NCI-H446 (cell line): ENCODE data around the gene GPD1L.

Source experiments
- DNase-seq, 2 experiments: peaks; one replicate each; lab custom pipeline; 2025; lab: John Stamatoyannopoulos, UW

Gene GPD1L

GRCh38 chr3:32137870-32138269 is 31.4 kb downstream of the GPD1L start:
- no peak for DNase-seq

DNA sequence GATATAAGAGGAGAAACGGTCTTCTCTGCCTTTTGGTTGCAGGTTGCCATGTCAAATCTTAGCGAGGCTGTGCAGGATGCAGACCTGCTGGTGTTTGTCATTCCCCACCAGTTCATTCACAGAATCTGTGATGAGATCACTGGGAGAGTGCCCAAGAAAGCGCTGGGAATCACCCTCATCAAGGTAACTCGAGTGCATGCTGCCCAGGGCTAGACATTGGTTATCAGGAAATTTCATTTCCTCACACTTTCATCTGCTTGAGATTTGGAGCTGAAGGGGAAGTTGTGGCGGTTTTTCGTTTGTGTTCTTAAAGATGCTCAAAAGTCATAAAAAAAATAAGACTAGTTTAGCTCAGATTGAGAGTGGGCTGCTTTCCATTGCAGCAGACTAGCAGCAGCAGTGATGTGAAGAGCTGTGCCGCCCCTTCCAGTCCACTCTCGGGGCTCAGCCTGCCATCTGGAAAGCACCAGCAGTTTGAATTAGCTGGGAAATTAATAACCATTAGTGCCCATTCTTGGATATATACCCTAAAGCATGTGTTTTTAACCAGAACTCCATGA is 32.2 kb downstream of the GPD1L start:
- DNase-seq, result no peak

- DNase-seq, result no peak
Measured at GRCh38 chr3:32140943-32141342, 34.5 kb downstream of the GPD1L start.

DNA sequence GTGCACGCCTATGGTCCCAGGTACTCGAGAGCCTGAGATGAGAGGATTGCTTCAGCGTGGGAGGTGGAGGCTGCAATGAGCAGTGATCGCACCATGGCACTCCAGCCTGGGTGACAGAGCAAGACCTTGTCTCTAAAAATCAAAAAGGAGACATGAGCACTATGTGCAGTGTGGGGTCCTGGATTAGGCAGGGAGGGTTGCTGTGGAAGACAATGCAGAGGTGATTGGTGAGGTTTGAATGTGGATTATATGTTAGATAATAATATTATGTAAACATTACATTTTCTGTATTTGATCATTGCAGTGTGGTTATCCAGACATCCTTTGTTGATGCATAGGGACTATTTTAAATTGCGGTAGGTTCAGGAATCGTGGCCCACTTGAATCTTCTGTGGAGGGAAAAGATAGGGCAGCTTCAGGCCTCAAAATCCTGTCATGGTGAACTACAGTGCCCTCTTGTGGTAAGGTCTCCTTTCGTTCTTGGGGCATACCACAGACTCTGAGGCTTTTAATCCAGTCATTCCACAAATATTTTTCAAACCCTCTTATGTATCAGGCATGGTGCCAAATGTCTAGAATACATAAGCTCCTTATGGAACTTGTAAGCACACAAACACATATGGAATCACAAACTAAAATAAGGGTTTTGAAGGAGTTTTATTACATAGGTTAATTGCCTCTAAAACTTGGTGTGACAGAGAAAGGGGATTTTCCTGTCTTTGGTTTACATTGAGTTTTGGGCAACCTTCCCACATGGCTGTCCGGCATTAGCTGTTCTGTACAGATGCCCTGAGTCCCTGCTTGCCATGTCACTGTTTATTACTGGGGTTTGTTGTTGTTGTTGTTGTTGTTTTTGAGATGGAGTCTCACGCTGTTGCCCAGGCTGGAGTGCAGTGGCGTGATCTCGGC is 37.7 kb downstream of the GPD1L start:
- DNase-seq, result peak; percentile 5 to 69

GRCh38 chr3:32146746-32147211 is 40.4 kb downstream of the GPD1L start:
- no peak for DNase-seq

GRCh38 chr3:32147509-32147908 is 41.1 kb downstream of the GPD1L start:
- DNase-seq, result no peak

- no peak for DNase-seq
Measured at GRCh38 chr3:32147933-32148332, 41.5 kb downstream of the GPD1L start.

- DNase-seq, result no peak
Measured at GRCh38 chr3:32148351-32148750, 41.9 kb downstream of the GPD1L start.

DNA sequence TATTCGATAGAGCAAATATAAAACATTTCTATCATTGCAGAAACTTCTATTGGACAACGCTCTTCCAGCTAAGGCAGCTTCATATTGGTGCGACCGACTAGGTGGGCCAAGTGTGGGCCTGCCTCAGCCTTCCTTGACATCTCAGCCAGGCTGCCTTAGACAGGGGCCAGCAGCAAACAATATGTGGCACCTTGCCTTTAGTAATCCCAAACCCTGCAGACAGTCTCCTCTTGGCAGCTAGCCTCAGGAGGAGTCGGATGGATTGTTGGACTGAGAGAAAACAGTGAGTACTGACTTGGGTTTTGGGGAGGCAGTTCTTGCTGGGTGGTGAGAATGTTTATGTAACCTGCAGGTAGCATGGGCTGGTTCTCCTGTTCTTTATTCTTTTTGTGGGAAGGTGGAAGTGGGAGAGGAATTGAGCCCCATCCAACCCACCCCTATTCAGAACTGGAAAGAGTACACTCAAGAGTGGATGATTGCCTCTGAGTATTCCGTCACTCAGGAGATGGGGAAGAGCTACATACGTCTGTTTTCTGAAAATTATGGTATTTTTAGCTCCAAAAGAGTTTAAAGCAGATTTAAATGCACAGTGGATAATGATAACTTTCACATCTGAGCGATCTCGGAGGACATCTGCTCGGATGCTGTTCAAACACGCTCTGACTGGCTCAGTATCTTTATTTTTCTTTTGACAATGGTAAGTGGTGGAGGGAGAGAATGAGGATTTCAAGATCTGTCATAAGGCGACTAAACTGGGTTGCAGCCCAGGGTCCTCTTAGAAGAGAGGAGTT is 47.2 kb downstream of the GPD1L start:
- DNase-seq, result peak in 1 of 2 experiments; percentile 0

DNA sequence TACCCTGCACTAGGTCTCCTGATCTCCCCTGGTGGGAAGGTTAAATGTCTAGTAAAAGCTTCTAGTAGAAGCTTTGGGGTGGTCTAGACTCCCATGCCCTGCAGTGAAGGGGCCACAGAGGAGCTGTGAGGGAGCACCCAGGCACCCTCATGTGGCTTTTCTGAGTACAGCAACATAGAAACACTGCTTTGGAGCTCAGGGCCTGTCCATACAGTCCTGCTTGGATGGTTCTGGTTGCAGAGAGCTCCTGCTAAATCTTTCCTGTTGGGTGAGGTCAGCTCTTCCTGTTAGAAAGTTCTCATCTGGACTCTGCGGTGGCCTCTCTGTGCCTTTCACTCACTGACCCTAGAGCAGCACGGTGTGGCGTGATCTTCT is 47.8 kb downstream of the GPD1L start:
- peak in 1 of 2 experiments; percentile 5 for DNase-seq

DNA sequence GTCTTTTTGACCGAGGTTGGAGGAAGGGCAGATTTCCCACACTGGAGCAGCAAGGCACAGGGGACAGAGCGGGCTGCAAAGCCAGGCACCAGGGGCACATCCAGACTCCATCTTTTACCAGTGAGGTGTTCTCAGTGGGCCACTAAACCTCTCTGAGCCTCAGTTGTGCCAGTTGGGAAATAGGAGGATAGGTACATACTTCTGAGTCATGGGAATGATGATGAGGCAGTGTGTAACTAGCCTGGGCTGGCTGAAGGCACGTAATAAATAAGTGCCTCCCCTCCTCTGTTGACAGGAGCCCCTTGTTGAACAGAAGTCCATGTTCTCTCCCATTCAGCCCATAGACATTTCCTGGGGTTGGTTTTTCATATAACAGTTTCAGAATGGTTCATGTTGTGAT is 48.7 kb downstream of the GPD1L start:
- DNase-seq, result no peak

DNA sequence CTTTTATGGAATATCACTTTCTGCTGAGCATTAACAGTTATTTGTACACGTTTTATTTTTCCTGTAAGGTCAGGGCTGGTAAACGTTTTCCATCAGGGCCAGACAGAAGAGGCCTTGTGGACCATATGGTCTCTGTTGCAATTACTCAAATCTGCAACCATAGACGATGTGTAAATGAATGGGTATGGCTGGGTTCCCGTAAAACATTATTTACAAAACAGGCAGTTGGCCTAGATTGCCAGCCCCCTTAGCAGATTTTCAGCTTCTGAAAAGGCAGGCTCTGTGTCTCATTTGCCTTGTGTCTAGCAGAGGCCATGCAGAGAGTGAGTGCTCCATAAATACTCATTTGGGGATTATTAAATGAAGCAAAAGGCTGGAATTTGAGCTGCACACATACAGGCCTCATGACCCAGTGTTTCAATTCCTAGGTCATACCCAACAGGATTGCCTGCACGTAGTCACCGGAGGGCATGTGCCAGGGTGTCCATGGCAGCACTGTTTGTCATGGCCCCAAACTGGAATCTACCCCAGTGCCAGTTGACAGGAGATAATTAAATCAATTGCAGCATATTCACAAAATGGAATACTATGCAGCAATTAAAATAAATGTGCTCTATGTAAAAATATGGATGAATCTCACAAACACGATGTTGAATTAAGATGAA is 51.3 kb downstream of the GPD1L start:
- peak in 1 of 2 experiments; percentile 70 for DNase-seq

GRCh38 chr3:32160706-32161214 is 54.3 kb downstream of the GPD1L start:
- no peak for DNase-seq

DNA sequence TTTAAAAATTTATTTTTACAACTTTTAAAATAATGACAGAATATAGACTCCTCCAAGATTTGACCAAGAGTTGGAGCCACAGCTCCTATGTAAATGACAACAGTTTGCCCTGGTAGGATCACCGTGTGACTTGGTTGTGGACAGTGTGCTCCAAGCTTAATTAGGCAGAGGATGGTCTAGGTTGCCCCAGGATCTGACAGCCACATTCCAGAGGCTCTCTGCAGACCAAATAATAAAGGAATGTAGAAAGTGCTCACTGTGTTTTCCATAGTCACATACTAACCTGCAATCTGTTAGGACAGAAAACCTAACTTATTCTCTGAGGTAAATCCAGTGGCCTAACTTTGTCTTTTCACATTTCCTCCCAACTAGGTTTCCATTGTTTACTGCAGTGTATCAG is 59.0 kb downstream of the GPD1L start:
- no peak for DNase-seq

- DNase-seq, result no peak
Measured at GRCh38 chr3:32166654-32167053, 60.2 kb downstream of the GPD1L start.

GRCh38 chr3:32172420-32172819 is 66.0 kb downstream of the GPD1L start:
- no peak for DNase-seq

GRCh38 chr3:32175607-32176197 is 69.3 kb downstream of the GPD1L start:
- DNase-seq, result peak; percentile 25 to 61

DNA sequence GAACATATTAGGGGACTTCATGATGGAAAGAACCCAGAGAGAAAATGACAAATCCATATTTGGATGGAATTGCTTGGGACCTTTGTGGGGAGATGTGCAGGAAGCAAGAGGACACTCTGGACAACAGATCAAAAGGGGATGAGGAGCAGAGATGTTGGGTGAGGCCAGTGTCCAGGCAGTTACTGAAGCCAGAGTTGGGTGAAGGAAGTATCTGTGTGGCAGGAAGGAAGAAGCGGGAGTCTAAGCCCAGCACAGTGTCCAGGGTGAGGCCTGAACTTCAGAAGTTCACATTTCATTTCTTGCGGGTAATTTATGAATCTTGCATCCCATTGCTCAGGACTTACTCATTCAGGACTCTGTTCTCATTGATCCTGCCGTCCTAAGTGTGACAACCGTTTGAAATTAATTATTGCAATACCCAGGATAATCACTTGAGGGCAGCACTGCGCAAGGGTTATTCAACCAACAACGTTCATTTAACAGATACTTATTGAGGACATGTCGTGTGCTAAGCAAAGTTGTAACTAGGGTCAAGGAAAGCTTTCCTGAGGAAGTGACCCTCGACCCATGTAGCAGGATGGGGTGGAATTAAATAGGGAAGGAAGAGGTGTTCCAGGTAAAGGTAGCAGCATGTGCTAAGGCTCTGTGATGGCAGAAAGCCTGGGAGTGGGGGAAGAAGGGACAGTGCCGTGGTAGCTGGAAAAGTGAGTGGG is 70.7 kb downstream of the GPD1L start:
- peak; percentile 47 to 62 for DNase-seq

DNA sequence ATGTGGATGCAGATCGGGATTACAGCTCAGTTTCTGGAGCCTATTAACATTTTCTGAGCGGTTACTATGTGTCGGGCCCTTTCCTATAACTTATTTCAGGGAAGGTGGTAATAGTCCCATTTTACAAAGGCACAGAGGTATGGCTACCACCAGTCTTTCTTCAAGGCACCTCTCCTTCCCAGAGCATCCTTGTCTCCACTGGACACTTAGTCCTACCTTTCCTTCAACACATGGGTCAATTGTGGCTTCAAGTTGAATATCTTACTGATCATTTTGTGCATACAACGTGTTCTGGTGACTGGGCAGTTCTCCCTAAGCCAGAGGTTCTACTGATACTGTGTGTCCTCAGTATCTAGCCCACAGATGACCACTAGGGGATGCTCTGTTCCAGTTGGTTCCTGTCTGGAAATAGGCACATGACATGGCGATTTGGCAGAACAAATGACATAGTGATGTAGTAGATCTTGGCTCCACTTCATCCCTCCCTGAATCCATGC is 71.3 kb downstream of the GPD1L start:
- DNase-seq, result peak; percentile 44 to 78

GRCh38 chr3:32180141-32180784 is 73.8 kb downstream of the GPD1L start:
- DNase-seq, result no peak
